ENCODE results near the gene JOSD1. TPM values are rescaled to one million over a fixed set of nuclear protein-coding genes. Genes with fewer than 3 reads are reported as not detected.

JOSD1 gene
- total RNA-seq, 2 experiments from 2014 or later = 303 to 307 TPM

GRCh38 chr22:38696606-38697424 is 3.9 kb downstream of the JOSD1 start:
- no peak for ATAC-seq (ENCODE audit: poor library complexity)
- intact Hi-C loops (cut with DNase I, micrococcal nuclease) = loop anchor here in 1 of 2 experiments (10.0 kb wide), 1 partner anchor 292 kb away; no protein-coding TSS in a partner anchor
- H3K4me1 ChIP-seq (ENCODE audit: insufficient read depth, low read length) = peaks cover 55% of the 10 kb centered on the region

GRCh38 chr22:38694940-38695339 is 5.8 kb downstream of the JOSD1 start:
- intact Hi-C loops (cut with DNase I, micrococcal nuclease) = loop anchor here in 1 of 2 experiments (10.0 kb wide), 1 partner anchor 290 kb away; no protein-coding TSS in a partner anchor
- no peaks in the 10 kb centered on the region for H3K9me3 ChIP-seq (ENCODE audit: control insufficient read depth in 1 of 2, insufficient read depth in 1 of 2, low read length in 2 of 2)
- Mint-ChIP-seq H3K4me1 (ENCODE audit: low read depth) (peaks cover 67% of the 10 kb centered on the region), H3K9me3 (no peaks in the 10 kb centered on the region), H3K4me3 (no peak overlapping the region), H3K36me3 (ENCODE audit: low read depth) (peaks cover 74% of the 10 kb centered on the region), H3K27me3 (no peaks in the 10 kb centered on the region), H3K27ac (peak overlapping the region; percentile 37)
- H3K4me3 ChIP-seq (ENCODE audit: low read length) = no peak overlapping the region
- POLR2A ChIA-PET = interaction anchor here (1.1 to 3.9 kb wide), 2 partner anchors 12 to 13 kb away, joined by 3 to 23 read pairs; partner anchors contain the start of gene GTPBP1
- peaks cover 19% of the 10 kb centered on the region for H3K36me3 ChIP-seq (ENCODE audit: insufficient read depth, low read length)
- CTCF ChIA-PET = interaction anchor here (6.3 kb wide), 1 partner anchor 12 kb away, joined by 58 read pairs; the partner anchor contains the start of gene TOMM22
- peaks cover 44% of the 10 kb centered on the region for H3K4me1 ChIP-seq (ENCODE audit: insufficient read depth, low read length)
- DNase-seq (no peak), ATAC-seq (ENCODE audit: poor library complexity) (no peak)
- H3K27me3 ChIP-seq (ENCODE audit: control insufficient read depth in 1 of 2, insufficient read depth in 2 of 2, low read length in 2 of 2) = no peaks in the 10 kb centered on the region
- no peak for TF ChIP-seq CTCF (IDR thresholded peaks at IDR 0.05)
- H3K27ac ChIP-seq (ENCODE audit: low read depth in 1 of 2, low read length in 2 of 2) = peak overlapping the region in 1 of 2 donors; percentile 0

More at GRCh38 chr22:38696606-38697424, 3.9 kb downstream of the JOSD1 start:
- no peaks in the 10 kb centered on the region for H3K9me3 Mint-ChIP-seq
- POLR2A ChIA-PET = interaction anchor here (3.9 to 4.9 kb wide), 2 partner anchors 10 to 14 kb away, joined by 23 to 66 read pairs; partner anchors contain the start of genes GTPBP1 and TOMM22
- H3K4me1 Mint-ChIP-seq (ENCODE audit: low read depth) = peaks cover 72% of the 10 kb centered on the region
- peak overlapping the region in 1 of 2 donors; percentile 18 for H3K27ac ChIP-seq (ENCODE audit: low read depth in 1 of 2, low read length in 2 of 2)
- peak overlapping the region; percentile 100 for H3K27ac Mint-ChIP-seq
- DNase-seq = peak in 10 of 14 experiments; percentile 12 to 68 (median 37)
- peaks cover 78% of the 10 kb centered on the region for H3K36me3 Mint-ChIP-seq (ENCODE audit: low read depth)
- no peaks in the 10 kb centered on the region for H3K27me3 ChIP-seq (ENCODE audit: control insufficient read depth in 1 of 2, insufficient read depth in 2 of 2, low read length in 2 of 2)
- no peak overlapping the region for H3K4me3 ChIP-seq (ENCODE audit: low read length)
- no peaks in the 10 kb centered on the region for H3K9me3 ChIP-seq (ENCODE audit: control insufficient read depth in 1 of 2, insufficient read depth in 1 of 2, low read length in 2 of 2)
- CTCF ChIA-PET = interaction anchor here (1.0 to 6.3 kb wide), 4 partner anchors 9 to 72 kb away, joined by 3 to 58 read pairs (median 4); partner anchors contain the start of genes GTPBP1 and TOMM22
- peak overlapping the region; percentile 95 for H3K4me3 Mint-ChIP-seq
- H3K36me3 ChIP-seq (ENCODE audit: insufficient read depth, low read length) = peaks cover 12% of the 10 kb centered on the region
- TF ChIP-seq CTCF (IDR thresholded peaks at IDR 0.05) = no peak
- H3K27me3 Mint-ChIP-seq = peaks cover 5% of the 10 kb centered on the region

- Histone ChIP-seq H3K4me3 (ENCODE audit: low read length) (no peak overlapping the region), H3K36me3 (ENCODE audit: insufficient read depth, low read length) (peaks cover 23% of the 10 kb centered on the region), H3K9me3 (ENCODE audit: control insufficient read depth in 1 of 2, insufficient read depth in 1 of 2, low read length in 2 of 2) (no peaks in the 10 kb centered on the region), H3K4me1 (ENCODE audit: insufficient read depth, low read length) (peaks cover 35% of the 10 kb centered on the region), H3K27ac (ENCODE audit: low read depth in 1 of 2, low read length in 2 of 2) (no peak overlapping the region), H3K27me3 (ENCODE audit: control insufficient read depth in 1 of 2, insufficient read depth in 2 of 2, low read length in 2 of 2) (no peaks in the 10 kb centered on the region)
- Mint-ChIP-seq H3K4me3 (no peak overlapping the region), H3K27ac (no peak overlapping the region), H3K36me3 (ENCODE audit: low read depth) (peaks cover 76% of the 10 kb centered on the region), H3K4me1 (ENCODE audit: low read depth) (peaks cover 58% of the 10 kb centered on the region), H3K27me3 (no peaks in the 10 kb centered on the region), H3K9me3 (no peaks in the 10 kb centered on the region)
- ATAC-seq (ENCODE audit: poor library complexity) (no peak), DNase-seq (no peak)
- POLR2A ChIA-PET = interaction anchor here (0.6 kb wide), 1 partner anchor 1326 kb away, joined by 4 read pairs; no protein-coding TSS in a partner anchor
- intact Hi-C loops (cut with DNase I, micrococcal nuclease) = loop anchor here in 1 of 2 experiments (10.0 kb wide), 1 partner anchor 289 kb away; no protein-coding TSS in a partner anchor
- TF ChIP-seq CTCF (IDR thresholded peaks at IDR 0.05) = no peak
- CTCF ChIA-PET = interaction anchor here (1.7 kb wide), 1 partner anchor 12 kb away, joined by 9 read pairs; the partner anchor contains the start of gene TOMM22
Observed at GRCh38 chr22:38694049-38694448, 6.7 kb downstream of the JOSD1 start.

Measured in CD4-positive, alpha-beta T cell (primary cell).